Cardiac fibroblast (primary cell): Measurements from ENCODE around the gene ARSB.

Experiments used
- DNase-seq, 2 donors: peaks; one replicate each; pipeline versions ENCODE4 v3.0.0 to v3.0.0-alpha.2; 2010; ENCODE audit warnings: low read depth in 2 of 2
- H3K4me3 ChIP-seq, 2 donors: replicated peaks in 1 of 2; 1 replicate in 1 of 2; 2 replicates in 1 of 2; pipeline ENCODE4 v1.5.1; 2011; ENCODE audit warnings: low read depth in 2 of 2, low read length in 2 of 2, mild to moderate bottlenecking in 2 of 2, moderate library complexity in 1 of 2
- CTCF ChIP-seq: IDR thresholded peaks from one replicate; pipeline ENCODE4 v1.5.1; 2011; ENCODE audit warnings: low read depth, mild to moderate bottlenecking, low read length, inconsistent platforms

The ARSB gene

GRCh38 chr5:78727786-78728761 lies 257.0 kb downstream of the ARSB start:
- no peak for DNase-seq
- no peak overlapping the region for H3K4me3 ChIP-seq
- no peak for TF ChIP-seq CTCF
